Renal cortex interstitium (tissue), 11 donors: ENCODE results near the gene LFNG. TPM values are rescaled to one million over a fixed set of nuclear protein-coding genes. Genes with fewer than 3 reads are reported as not detected.
"Not testable (repeated sequence)": the region's sequence is repeated elsewhere in the genome, so short reads cannot be mapped to it uniquely, and the experiment has no call there.

ENCODE experiments used
- DNase-seq, 11 donors: peaks; one replicate each; pipeline ENCODE4 v3.0.0-alpha.2; 2013; ENCODE audit warnings: low read depth in 9 of 11, low spot score in 4 of 11; ENCODE audit errors: extremely low read depth in 1 of 11
- polyA plus RNA-seq, 3 donors: library from polyadenylated mRNA; unstranded; fragments of 120-200 nt; gene quantifications; one replicate each; pipeline ENCODE4 v1.2.1, GENCODE V29; 2013; ENCODE audit not compliant: insufficient read length in 3 of 3

LFNG gene
- polyA plus RNA-seq, 3 donors: 24.1 to 37.5 (median 36.7) TPM

DNA sequence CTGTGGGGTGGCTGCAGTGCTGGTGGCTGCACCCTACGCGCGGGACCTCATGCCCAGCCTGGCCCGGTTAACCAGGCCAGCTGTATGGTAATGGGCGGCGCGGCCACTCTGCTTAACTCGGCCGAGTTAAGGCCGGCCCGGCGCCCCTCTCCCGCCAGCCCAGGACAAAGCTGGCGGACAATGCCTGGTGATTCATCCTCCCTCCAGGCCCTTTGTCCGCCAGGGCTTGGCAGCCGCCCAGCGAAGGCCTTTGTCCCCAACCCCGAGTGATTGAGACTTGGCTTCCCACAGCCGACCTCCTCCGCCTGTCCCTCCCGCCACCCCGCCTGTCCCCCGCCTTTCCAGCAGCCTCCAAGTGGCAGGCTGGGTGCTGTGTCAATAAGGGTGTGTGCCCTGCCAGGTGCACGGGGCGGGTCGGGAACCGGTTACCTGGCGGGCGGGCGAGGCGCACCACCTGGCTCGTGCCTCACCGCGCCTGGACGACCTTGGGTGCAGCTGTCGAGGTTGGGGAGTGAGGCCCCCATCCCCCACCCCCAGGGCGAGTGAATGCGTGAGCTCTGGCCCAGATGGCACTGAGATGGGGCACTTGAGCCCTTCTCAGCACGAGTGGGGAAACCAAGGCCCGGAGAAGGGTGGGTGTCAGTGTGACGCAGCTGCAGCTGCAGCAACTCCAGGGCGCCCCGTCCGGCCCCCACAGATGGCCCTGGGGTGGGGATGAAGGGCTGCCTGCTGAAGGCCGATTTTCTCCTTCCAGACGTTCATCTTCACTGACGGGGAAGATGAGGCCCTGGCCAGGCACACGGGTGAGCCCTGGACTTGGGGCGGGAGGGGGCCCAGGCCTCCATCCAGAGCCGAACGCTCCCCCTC lies 4.6 kb downstream of the LFNG start:
- no peak for DNase-seq

DNA sequence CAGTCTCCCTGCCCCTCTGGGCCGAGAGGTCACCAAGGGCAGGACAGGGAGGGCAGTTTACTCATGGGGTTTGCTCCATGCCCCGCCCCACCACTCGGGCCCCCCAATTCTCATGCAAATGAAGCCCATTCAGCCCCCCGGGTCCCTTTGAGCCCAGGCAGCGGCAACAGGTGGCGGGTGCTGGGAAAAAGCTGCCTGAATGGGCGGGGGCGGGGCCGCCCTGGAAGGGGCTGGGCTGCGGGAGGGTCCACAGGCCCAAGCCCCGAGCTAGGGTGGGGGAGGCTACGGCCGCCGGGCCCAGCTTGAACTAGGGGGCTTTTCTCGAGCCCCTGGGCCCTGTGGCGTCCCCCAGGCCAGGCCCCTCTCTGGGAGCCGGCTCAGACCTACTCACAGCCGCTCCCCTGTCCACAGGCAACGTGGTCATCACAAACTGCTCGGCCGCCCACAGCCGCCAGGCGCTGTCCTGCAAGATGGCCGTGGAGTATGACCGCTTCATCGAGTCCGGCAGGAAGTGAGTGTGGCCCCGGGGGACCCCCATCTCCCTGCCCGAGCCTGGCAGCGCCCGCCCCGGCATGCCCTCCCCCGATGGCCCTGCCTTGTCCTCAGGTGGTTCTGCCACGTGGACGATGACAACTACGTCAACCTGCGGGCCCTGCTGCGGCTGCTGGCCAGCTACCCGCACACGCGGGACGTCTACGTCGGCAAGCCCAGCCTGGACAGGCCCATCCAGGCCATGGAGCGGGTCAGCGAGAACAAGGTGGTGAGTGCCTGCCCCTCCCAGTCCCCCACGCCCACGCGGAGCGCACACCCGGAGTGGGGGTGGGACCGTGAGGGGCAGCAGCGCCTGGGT lies 5.5 kb downstream of the LFNG start:
- no peak for DNase-seq

GRCh38 chr7:2525658-2526630 lies 6.4 kb downstream of the LFNG start:
- no peak for DNase-seq

GRCh38 chr7:2526659-2527504 lies 7.3 kb downstream of the LFNG start:
- no peak for DNase-seq

DNA sequence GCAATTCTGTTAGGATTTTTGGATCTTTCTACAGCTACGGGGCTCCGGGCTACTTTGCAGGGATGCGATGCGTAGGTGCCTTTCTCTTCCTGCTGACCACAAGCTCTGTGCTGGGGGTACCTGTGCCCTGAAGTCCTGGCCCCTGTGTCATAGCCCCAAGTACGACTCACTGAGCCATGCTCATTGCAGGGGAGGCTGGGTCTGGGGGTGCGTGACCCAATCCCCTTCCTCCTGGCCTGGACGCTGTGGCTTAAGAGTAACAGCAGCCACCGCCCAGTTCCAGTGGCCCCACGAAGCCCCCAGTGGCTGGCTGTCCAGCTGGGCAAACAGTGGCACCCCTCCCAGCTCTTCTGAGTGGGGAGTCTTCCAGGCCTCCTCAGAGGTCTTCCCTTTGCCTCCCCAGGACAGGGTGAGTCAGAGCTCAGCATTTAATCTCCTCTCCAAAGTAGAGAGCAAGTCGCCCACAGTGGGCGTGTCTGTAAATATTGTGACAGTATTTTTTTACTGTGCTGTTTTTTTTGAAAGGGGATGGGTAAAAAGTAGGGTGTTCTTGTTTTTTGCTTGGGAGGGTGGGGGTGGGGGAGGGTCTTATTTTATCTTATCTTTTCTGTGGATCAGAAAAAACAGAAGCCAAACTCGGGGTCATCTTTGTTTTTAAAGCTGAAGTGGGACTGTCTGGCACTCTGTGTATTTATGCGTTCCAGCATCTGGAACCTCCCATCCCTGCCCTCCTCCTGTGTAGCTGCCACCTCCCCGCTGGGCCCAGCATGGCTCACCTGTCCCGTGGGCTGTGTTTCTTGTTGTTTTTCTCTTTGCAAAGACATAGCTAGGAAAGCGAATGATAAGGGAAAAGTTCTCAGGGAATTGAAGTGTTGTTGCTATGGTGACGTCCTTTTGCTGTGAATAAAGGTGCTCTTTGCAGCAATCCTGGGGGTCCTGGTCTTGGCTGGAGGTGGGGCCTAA lies 8.2 kb downstream of the LFNG start:
- DNase-seq: no peak

DNA sequence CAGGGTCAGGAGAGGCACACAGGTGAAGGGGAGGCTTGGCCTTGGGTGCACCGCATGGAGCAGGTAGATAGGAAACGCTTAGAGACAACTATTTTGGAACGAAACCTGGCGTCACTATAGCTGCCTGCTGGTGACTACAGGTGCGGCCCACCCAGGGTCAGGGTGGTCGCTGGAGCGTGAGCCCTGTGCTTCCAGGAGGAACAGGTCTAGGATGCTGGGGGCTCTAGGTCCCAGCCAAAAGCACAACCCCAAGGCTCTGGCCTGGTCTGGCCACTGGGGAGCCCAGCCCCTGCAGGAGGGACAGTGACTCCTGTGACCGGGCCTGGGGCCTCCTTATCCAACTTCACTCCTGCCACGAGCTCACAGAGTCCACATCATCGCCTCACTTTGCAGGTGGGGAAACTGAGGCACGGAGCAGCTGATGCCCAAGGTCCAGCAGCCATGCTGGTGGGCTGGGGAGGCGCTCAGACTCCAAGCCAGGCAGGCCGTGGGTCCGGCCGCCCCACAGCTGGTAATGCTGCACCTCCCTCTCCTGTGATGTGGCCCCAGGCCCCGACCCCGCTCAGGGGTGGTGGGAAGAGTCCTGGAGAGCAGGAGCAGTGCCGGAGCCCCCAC lies 9.0 kb downstream of the LFNG start:
- DNase-seq: no peak

DNA sequence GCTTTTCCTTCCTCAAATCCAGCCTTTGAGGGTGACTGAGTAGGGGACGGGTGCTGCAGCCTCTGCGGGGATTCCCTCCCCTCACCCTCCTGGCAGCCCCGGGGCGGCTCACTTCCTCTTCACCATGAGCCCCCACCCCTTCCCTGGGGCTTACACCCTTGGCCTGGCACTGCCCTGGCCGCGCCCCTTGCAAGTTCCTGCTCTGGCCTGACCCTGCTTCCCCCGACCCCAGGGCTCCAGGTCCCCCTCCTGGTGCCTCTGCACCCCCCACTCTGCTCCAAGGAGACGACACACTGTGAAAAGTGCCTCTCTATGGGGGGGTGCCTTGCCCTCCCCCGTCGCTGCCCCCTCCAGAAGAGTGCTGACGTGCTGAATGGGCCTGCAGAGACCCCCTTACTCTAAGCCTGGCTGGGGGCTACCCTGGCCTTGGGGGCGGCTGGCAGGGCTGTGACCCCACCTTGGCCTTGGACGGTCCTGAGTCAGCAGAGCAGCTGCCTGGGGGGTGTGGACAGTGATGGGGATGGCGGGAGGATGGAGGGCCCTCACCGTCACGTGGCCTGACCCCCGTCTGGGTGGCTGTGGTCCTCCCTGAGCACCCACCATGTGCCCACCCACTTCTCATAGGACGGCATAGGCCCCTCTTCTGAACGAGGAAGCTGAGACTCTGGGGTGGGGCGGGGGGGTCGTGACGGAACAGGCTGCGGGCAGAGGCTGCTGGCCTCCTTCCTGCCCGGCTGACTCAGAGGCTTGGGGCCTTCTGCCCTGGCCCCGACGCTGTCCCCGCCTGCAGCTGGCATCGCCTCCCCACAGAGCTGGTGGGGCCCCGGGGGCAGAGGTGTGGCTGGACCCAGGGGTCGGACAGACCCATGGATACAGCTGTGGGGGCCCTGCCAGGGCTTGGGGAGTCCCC lies 9.8 kb downstream of the LFNG start:
- DNase-seq: no peak

DNA sequence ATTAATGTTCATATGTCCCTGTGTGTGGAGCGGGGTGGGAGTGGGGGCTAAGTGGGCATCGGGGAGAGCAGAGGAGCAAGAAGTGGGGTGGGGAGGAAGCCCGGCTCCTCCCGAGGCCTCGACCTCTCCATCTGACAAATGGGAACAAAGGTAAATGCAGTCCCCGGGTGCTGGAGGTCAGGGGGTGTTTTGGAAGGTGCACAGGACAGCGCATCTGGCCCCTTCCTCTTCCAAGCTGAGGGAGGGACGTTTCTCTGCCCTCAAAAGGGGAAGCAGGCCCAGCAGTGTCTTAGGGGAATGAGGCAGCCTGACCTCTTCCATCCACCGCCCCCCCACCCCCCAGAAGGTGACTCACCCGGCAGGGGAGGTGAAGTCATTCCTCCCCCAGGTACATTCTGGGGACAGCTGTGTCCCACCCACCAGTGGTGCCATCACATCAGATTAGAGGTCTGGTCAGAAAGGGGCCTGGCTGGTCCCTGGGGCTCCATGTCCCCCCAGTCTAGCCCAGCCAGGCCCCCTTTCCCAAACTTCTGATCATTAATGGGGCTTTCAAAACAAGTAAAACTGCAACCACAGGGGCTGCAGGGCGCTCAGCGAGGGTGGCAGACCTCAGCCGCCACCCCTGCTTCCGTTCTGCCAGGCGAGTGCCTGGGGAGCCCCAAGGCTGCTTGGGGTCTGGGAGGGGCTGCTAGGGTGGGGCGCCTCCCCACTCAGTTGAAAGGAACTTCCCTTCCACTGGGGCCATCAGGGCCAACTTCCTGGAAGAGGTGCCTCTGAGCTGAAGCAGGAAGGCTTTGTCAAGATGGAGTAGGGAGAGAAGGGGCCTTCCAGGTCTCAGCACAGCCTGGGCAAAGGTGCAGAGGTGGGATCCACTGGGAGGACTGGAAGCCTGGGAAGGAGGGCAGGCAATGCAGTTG lies 10.8 kb downstream of the LFNG start:
- DNase-seq: no peak

GRCh38 chr7:2530994-2531795 lies 11.6 kb downstream of the LFNG start:
- not testable (repeated sequence) for DNase-seq

DNA sequence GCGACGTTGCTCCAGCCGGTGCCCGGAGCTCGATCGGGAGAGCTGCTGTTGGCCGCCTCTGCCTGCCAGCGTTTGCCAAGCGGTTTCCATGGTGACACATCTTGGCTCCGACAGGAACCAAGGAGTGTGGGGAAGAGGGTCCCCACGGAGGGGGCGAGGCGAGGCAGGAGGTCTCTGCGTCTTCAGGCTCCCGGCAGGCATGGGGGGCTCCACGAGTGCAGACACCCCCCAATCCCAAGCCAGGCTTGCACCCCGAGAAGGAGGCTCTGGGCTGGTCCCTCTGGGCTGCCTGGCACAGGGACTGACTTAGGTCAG lies 12.2 kb downstream of the LFNG start:
- not testable (repeated sequence) for DNase-seq

DNA sequence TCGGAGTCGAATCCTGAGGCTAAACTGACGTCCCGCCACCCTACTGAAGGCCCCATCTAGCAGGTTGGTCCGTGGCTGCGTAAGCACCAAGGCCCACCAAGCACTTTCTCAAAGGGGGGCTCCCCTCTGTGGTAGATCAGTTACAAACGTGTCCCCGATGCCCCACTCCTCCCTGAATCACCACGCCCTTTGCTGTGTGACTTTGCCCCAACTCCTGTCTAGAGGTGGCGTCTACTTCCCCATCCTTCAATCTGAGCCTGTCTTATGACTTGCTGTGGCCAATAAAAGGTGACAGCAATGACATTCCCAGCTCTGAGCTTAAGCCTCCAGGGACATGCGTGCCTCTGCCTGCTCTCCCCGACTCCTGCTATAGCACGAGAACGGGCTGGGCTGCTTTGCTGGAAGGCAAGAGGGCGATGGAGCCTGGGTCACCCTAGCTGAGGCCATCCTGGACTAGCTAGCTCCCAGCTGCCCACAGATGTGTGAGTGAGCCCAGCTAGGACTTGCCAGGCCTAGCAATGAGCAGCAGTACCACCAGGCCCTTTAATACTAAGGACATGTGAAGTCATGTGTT lies 12.7 kb downstream of the LFNG start:
- DNase-seq: not testable (repeated sequence)

- DNase-seq: not testable (repeated sequence)
Observed at GRCh38 chr7:2532816-2533215, 13.2 kb downstream of the LFNG start.

GRCh38 chr7:2533566-2533965 lies 14.0 kb downstream of the LFNG start:
- DNase-seq: not testable (repeated sequence)

DNA sequence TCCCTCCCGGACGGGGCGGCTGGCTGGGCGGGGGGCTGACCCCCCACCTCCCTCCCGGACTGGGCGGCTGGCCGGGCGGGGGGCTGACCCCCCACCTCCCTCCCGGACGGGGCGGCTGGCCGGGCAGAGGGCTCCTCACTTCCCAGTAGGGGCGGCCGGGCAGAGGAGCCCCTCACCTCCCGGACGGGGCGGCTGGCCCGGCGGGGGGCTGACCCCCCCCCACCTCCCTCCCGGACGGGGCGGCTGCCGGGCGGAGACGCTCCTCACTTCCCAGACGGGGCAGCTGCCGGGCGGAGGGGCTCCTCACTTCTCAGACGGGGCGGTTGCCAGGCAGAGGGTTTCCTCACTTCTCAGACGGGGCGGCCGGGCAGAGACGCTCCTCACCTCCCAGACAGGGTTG lies 14.6 kb downstream of the LFNG start:
- DNase-seq: not testable (repeated sequence)
